ENCODE data around the gene SMARCB1.

Gene SMARCB1

GRCh38 chr22:23878219-23878618 lies 91.5 kb downstream of the SMARCB1 start:
- Histone ChIP-seq H2BK12ac (ENCODE audit: low read length in 2 of 2) (no peak overlapping the region), H3K36me3 (ENCODE audit: control insufficient read depth in 1 of 2, insufficient read depth in 2 of 2, low read depth in 1 of 2, low read length in 2 of 2) (peaks cover 23 to 57% of the 10 kb centered on the region in 2 experiments), H3K79me1 (replicated peaks; ENCODE audit: low read length, poor library complexity, severe bottlenecking) (peaks cover 3% of the 10 kb centered on the region), H3K18ac (ENCODE audit: low read depth in 1 of 2, low read length in 2 of 2) (no peak overlapping the region), H3K14ac (ENCODE audit: low read length in 2 of 2) (no peak overlapping the region), H3K4me1 (ENCODE audit: control insufficient read depth, insufficient read depth, low read depth, low read length) (no peaks in the 10 kb centered on the region), H3K4me3 (ENCODE audit: insufficient read depth in 1 of 2, low read depth in 1 of 2, low read length in 2 of 2) (no peak overlapping the region), H2AFZ (ENCODE audit: low read depth, low read length) (no peak overlapping the region), H4K91ac (ENCODE audit: low read length) (no peak overlapping the region), H3K27ac (ENCODE audit: low read length, poor library complexity, severe bottlenecking) (no peak overlapping the region), H3K23ac (ENCODE audit: low read length in 2 of 2) (no peak overlapping the region), H3K9ac (ENCODE audit: low read length) (no peak overlapping the region), H3K9me3 (ENCODE audit: control insufficient read depth, low read length) (no peaks in the 10 kb centered on the region), H2BK5ac (ENCODE audit: low read depth, low read length, poor library complexity, severe bottlenecking) (no peak overlapping the region), H2BK120ac (ENCODE audit: low read depth, low read length) (no peak overlapping the region), H3K27me3 (ENCODE audit: control insufficient read depth in 1 of 2, insufficient read depth in 1 of 2, low read length in 2 of 2) (no peaks in the 10 kb centered on the region), H2BK15ac (ENCODE audit: low read depth, poor library complexity, severe bottlenecking) (no peak overlapping the region), H2AK5ac (ENCODE audit: low read length, severe bottlenecking) (no peak overlapping the region), H3K4ac (ENCODE audit: low read depth in 1 of 2, low read length in 2 of 2) (no peak overlapping the region), H3K4me2 (ENCODE audit: low read length, poor library complexity, severe bottlenecking) (no peak overlapping the region), H4K8ac (ENCODE audit: low read length) (no peak overlapping the region)
- 96% methylated on average over 7 of the region's 7 CpGs for WGBS
- no peak for DNase-seq

- Histone ChIP-seq H3K14ac (ENCODE audit: low read length in 2 of 2) (no peak overlapping the region), H3K27ac (ENCODE audit: low read length, poor library complexity, severe bottlenecking) (no peak overlapping the region), H3K4me1 (ENCODE audit: control insufficient read depth, insufficient read depth, low read depth, low read length) (peaks cover 6% of the 10 kb centered on the region), H3K27me3 (ENCODE audit: control insufficient read depth in 1 of 2, insufficient read depth in 1 of 2, low read length in 2 of 2) (no peaks in the 10 kb centered on the region), H3K9ac (ENCODE audit: low read length) (no peak overlapping the region), H4K91ac (ENCODE audit: low read length) (no peak overlapping the region), H3K36me3 (ENCODE audit: control insufficient read depth in 1 of 2, insufficient read depth in 2 of 2, low read depth in 1 of 2, low read length in 2 of 2) (peaks cover 6 to 57% of the 10 kb centered on the region in 2 experiments), H2BK15ac (ENCODE audit: low read depth, poor library complexity, severe bottlenecking) (no peak overlapping the region), H3K23ac (ENCODE audit: low read length in 2 of 2) (no peak overlapping the region), H3K4me3 (ENCODE audit: insufficient read depth in 1 of 2, low read depth in 1 of 2, low read length in 2 of 2) (no peak overlapping the region), H3K4me2 (ENCODE audit: low read length, poor library complexity, severe bottlenecking) (no peak overlapping the region), H2BK5ac (ENCODE audit: low read depth, low read length, poor library complexity, severe bottlenecking) (no peak overlapping the region), H3K18ac (ENCODE audit: low read depth in 1 of 2, low read length in 2 of 2) (no peak overlapping the region), H2BK12ac (ENCODE audit: low read length in 2 of 2) (no peak overlapping the region), H2AK5ac (ENCODE audit: low read length, severe bottlenecking) (no peak overlapping the region), H3K9me3 (ENCODE audit: control insufficient read depth, low read length) (no peaks in the 10 kb centered on the region), H3K79me1 (replicated peaks; ENCODE audit: low read length, poor library complexity, severe bottlenecking) (no peaks in the 10 kb centered on the region), H2AFZ (ENCODE audit: low read depth, low read length) (no peak overlapping the region), H2BK120ac (ENCODE audit: low read depth, low read length) (no peak overlapping the region), H4K8ac (ENCODE audit: low read length) (no peak overlapping the region), H3K4ac (ENCODE audit: low read depth in 1 of 2, low read length in 2 of 2) (no peak overlapping the region)
- WGBS = 95% methylated on average over 20 of the region's 20 CpGs
- no peak for DNase-seq
Measured at GRCh38 chr22:23882370-23882769, 95.6 kb downstream of the SMARCB1 start.

- Histone ChIP-seq H2BK15ac (ENCODE audit: low read depth, poor library complexity, severe bottlenecking) (no peak overlapping the region), H3K79me1 (replicated peaks; ENCODE audit: low read length, poor library complexity, severe bottlenecking) (no peaks in the 10 kb centered on the region), H3K27me3 (ENCODE audit: control insufficient read depth in 1 of 2, insufficient read depth in 1 of 2, low read length in 2 of 2) (no peaks in the 10 kb centered on the region), H3K4me1 (ENCODE audit: control insufficient read depth, insufficient read depth, low read depth, low read length) (peaks cover 7% of the 10 kb centered on the region), H3K14ac (ENCODE audit: low read length in 2 of 2) (no peak overlapping the region), H3K23ac (ENCODE audit: low read length in 2 of 2) (no peak overlapping the region), H4K91ac (ENCODE audit: low read length) (no peak overlapping the region), H4K8ac (ENCODE audit: low read length) (no peak overlapping the region), H3K27ac (ENCODE audit: low read length, poor library complexity, severe bottlenecking) (no peak overlapping the region), H3K4ac (ENCODE audit: low read depth in 1 of 2, low read length in 2 of 2) (no peak overlapping the region), H3K36me3 (ENCODE audit: control insufficient read depth in 1 of 2, insufficient read depth in 2 of 2, low read depth in 1 of 2, low read length in 2 of 2) (peaks cover 0 to 44% of the 10 kb centered on the region in 2 experiments), H2BK120ac (ENCODE audit: low read depth, low read length) (no peak overlapping the region), H2BK12ac (ENCODE audit: low read length in 2 of 2) (no peak overlapping the region), H3K4me3 (ENCODE audit: insufficient read depth in 1 of 2, low read depth in 1 of 2, low read length in 2 of 2) (no peak overlapping the region), H2AK5ac (ENCODE audit: low read length, severe bottlenecking) (no peak overlapping the region), H3K4me2 (ENCODE audit: low read length, poor library complexity, severe bottlenecking) (no peak overlapping the region), H3K18ac (ENCODE audit: low read depth in 1 of 2, low read length in 2 of 2) (no peak overlapping the region), H2AFZ (ENCODE audit: low read depth, low read length) (no peak overlapping the region), H2BK5ac (ENCODE audit: low read depth, low read length, poor library complexity, severe bottlenecking) (no peak overlapping the region), H3K9ac (ENCODE audit: low read length) (no peak overlapping the region), H3K9me3 (ENCODE audit: control insufficient read depth, low read length) (no peaks in the 10 kb centered on the region)
- 100% methylated on average over 8 of the region's 9 CpGs for WGBS
- DNase-seq = no peak
Measured at GRCh38 chr22:23883658-23884057, 96.9 kb downstream of the SMARCB1 start.

- Histone ChIP-seq H3K79me1 (replicated peaks; ENCODE audit: low read length, poor library complexity, severe bottlenecking) (no peaks in the 10 kb centered on the region), H3K4ac (ENCODE audit: low read depth in 1 of 2, low read length in 2 of 2) (no peak overlapping the region), H3K23ac (ENCODE audit: low read length in 2 of 2) (no peak overlapping the region), H2AFZ (ENCODE audit: low read depth, low read length) (no peak overlapping the region), H4K91ac (ENCODE audit: low read length) (peak overlapping the region; percentile 53), H3K9me3 (ENCODE audit: control insufficient read depth, low read length) (no peaks in the 10 kb centered on the region), H2BK12ac (ENCODE audit: low read length in 2 of 2) (no peak overlapping the region), H2BK5ac (ENCODE audit: low read depth, low read length, poor library complexity, severe bottlenecking) (no peak overlapping the region), H2AK5ac (ENCODE audit: low read length, severe bottlenecking) (no peak overlapping the region), H3K27ac (ENCODE audit: low read length, poor library complexity, severe bottlenecking) (no peak overlapping the region), H4K8ac (ENCODE audit: low read length) (no peak overlapping the region), H3K14ac (ENCODE audit: low read length in 2 of 2) (no peak overlapping the region), H3K4me2 (ENCODE audit: low read length, poor library complexity, severe bottlenecking) (no peak overlapping the region), H3K4me1 (ENCODE audit: control insufficient read depth, insufficient read depth, low read depth, low read length) (peaks cover 8% of the 10 kb centered on the region), H3K9ac (ENCODE audit: low read length) (no peak overlapping the region), H3K18ac (ENCODE audit: low read depth in 1 of 2, low read length in 2 of 2) (no peak overlapping the region), H3K27me3 (ENCODE audit: control insufficient read depth in 1 of 2, insufficient read depth in 1 of 2, low read length in 2 of 2) (no peaks in the 10 kb centered on the region), H3K36me3 (ENCODE audit: control insufficient read depth in 1 of 2, insufficient read depth in 2 of 2, low read depth in 1 of 2, low read length in 2 of 2) (peaks cover 0 to 43% of the 10 kb centered on the region in 2 experiments), H3K4me3 (ENCODE audit: insufficient read depth in 1 of 2, low read depth in 1 of 2, low read length in 2 of 2) (no peak overlapping the region), H2BK15ac (ENCODE audit: low read depth, poor library complexity, severe bottlenecking) (no peak overlapping the region), H2BK120ac (ENCODE audit: low read depth, low read length) (no peak overlapping the region)
- 90% methylated on average over 9 of the region's 9 CpGs for WGBS
- no peak for DNase-seq
Measured at GRCh38 chr22:23884140-23884539, 97.4 kb downstream of the SMARCB1 start.

Measured in mesenchymal stem cell (in vitro differentiated cells and primary cell).